ENCODE results near the gene GUK1.
"Not testable (repeated sequence)": the region's sequence is repeated elsewhere in the genome, so short reads cannot be mapped to it uniquely, and the experiment has no call there.

Gene GUK1

DNA sequence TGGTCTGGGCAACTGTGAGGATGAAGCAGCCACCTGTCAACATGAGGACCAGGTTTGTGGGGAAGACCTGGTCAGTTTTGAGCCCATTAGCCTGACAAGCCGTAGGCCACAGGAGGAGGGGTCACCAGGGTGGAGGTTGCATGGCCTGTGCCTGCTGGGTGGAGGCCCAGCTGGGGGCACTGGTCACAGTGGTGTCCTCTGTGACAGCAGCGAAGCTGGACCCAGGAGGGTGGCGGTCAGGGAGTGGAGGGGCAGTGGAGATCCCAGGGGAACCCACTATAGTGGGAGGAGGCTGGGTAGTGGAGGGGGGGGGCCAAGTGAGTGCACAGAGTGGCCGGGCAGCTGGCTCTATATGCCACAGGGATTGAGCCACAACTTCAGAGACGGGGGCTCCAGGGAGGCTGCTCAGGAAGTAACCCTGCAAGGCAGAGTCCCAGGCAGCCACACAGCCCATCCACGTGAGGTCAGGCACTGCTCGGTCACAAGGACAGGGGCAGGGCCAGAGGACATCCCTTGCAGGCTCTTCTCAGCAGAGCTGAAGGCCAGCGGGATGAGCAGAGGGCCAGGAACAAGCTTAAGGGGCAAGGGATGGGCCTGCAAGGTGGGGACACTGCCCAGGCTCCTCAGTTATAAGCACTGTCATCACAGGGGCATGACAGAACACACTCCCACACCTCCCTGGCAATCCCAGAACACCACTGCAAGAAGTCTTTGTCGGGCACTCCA, 34.6 kb upstream of the GUK1 start:
- DNase-seq: no peak

DNA sequence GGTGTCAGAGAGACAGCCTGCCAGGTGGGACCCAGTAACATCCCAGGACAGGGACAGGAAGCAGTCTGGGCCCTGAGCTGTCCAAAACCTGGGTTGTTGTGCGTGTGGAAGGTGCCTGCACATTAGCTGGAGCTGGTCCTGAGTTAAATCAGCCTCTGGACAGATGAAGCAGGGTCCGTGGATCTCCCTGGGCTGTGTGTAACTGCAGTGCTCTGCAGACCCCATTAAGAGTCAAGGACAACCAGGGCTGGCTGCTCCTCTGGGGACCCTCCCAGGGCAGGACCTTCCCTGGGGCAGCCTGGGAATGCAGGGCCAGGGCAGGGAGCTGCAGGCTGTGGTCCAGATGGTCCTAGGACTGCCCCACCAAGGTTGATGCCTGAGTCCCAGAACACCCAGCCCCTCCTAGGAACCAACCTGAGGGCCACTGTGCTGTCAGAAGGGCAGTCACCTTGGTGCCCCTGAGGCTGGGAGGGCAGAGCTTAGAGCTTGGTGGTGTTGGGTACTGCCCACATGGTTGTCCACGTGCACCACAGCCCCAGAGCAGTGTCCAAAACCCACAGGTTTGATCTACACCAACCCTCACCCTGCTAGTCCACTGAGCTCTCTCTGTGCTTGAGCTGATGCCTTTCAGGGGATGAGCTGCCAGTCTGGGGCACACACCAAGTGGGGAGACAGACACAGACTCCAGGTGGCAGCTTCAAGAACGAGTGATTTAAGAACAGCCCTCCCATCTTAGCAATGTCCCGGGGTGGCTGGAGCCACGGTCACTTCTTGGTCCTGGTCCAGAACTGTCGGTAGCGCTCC, 33.9 kb upstream of the GUK1 start:
- DNase-seq: no peak

DNA sequence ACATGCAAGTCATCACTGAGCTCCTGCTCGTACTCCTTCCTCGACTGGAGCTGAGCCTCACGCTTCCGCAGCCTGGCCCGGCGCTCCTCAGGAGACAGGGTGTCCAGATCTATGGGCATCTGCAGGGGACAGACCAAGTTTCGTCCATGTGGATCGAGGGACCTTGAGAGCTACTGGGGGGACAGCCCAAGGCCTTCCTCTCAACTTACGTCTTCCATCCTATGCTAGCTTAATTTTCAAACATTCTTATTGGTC, 33.4 kb upstream of the GUK1 start:
- no peak for DNase-seq

DNA sequence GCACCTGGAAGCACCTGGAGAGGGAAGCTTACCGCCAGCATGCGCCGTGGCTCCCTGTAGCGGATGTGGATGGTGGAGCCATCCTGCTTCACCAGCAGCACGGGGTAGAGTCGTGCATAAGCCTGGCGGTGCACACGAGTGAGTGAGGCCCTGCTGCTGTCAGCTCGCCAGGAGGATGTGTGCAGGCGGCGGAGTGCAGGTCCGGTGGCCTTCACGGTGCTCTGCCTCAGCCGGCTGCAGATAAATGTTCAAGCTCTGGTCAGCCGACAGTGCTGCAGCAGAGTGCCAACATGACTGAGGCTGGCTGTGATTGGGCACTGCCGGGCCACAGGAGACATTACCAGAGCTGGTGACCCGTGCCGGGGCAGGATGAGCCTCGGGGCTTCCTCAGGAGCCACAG, 32.4 kb upstream of the GUK1 start:
- DNase-seq: no peak

DNA sequence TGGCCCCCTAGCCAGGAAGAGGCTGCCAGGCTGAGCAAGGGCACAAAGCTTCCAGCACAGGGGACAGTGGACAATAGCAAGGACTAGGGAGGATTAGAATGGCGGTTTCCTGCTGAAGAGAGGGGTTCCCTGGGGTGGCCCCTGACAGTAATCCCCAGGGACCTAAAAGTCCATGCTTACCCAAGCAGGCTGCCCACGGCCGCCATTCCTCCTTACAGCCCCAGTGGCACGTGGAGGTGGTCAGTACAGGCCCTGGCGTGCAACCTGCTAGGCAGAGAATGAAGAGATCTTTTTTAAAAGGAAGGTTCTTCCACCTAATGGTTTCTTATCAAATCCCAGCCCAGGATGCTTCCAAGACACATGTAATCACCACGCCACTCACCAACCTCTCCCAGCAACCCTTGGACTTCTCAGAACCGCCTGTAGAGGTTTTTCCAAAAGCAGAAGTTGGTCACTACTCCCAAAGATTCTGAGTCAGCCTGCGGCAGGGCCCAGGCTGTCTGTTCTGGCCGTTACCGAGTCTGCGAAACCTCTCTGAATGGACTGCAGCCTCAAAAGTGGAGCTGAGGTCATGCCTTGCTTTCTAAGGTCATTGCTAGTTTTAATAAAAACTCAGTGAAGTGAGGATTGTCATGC, 31.9 kb upstream of the GUK1 start:
- no peak for DNase-seq

- no peak for DNase-seq
These were observed 31.4 kb upstream of the GUK1 start for GRCh38 chr1:228108742-228109072.

- DNase-seq: peak; percentile 99
These were observed 30.8 kb upstream of the GUK1 start, which contains the start of gene MRPL55 for GRCh38 chr1:228109073-228109961. Gene MRPL55 (minus strand): TSS chr1:228109299. CDS start chr1:228108260, 1,039 bp downstream.

DNA sequence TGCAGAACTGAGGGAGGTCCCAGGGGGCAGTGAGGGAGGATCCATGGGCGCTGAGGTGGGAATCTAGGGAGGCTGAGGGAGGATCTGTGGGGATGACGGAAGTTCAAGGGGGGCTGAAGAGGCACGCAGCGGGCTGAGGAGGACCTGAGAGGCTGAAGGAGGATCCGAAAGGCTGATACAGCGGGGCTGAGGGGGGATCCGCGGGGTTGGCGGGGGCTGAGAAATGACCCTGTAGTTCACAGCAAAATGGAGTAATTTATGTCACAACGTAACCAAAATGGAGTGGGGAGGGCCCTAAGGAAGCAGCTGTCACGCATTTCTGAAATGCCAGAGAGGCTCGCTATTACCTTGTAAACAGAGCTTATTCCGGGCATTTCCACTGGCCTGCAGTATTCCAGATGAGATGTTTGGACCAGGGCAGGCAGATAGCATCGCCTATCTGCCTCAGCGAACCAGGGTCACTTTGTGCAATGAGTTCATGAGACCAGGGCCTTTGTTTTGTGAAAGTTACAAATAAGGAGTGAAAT, 30.1 kb upstream of the GUK1 start:
- no peak for DNase-seq

DNA sequence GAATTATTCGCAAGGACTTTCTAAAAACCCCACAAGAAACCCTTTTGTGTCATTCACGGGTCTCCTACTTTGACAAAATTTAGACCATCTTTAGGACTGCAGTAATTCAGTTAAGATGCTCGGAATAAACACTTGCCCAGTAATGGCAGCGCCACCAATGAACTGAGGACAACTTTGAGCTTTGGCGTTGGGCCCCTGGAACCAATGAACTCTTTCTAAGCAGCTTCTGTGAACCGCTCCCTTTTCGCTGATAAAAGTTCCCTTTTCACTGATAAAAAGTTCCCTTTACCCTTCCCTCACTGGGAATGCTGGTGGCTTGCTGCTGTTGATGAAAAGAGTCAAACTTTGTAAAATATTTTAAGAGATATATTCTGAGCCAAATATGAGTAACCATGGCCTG, 29.5 kb upstream of the GUK1 start:
- no peak for DNase-seq

DNA sequence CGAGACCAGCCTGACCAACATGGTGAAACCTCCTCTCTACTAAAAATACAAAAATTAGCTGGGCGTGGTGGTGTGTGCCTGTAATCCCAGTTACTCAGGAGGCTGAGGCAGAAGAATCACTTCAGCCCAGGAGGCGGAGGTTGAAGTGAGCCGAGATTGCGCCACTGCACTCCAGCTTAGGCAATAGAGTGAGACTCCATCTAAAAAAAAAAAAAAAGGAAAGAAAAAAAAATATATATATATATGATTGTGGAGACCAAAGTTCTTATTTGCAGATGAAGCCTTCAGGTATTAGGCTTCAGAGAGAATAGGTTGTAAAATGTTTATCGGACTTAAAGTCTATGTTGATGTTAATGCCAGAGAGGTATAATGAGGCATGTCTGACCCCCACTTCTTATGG, 28.8 kb upstream of the GUK1 start:
- DNase-seq: not testable (repeated sequence)

DNA sequence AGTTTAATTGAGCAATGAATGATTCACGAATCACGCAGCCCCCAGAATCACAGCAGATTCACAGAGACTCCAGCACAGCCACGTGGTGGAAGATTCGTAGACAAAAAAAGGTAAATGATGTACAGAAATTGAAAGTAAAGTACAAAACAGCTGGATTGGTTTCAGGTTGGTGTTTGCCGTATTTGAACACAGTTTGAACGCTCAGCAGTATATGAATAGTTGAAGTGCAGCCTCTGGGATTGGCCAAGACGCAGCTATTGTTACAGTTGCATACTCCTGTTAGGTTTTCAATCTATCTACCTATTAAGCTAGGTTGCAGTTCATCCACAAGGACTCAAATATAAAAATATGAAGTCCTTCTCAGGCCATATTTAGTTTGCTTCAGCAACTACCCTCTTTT, 27.9 kb upstream of the GUK1 start:
- DNase-seq: no peak

GRCh38 chr1:228112617-228113016, 27.5 kb upstream of the GUK1 start:
- DNase-seq: no peak

- no peak for DNase-seq
These were observed 25.3 kb upstream of the GUK1 start for GRCh38 chr1:228114827-228115226.

- no peak for DNase-seq
These were observed 22.7 kb upstream of the GUK1 start for GRCh38 chr1:228117335-228117734.

GRCh38 chr1:228118040-228118439, 22.0 kb upstream of the GUK1 start:
- DNase-seq: no peak

DNA sequence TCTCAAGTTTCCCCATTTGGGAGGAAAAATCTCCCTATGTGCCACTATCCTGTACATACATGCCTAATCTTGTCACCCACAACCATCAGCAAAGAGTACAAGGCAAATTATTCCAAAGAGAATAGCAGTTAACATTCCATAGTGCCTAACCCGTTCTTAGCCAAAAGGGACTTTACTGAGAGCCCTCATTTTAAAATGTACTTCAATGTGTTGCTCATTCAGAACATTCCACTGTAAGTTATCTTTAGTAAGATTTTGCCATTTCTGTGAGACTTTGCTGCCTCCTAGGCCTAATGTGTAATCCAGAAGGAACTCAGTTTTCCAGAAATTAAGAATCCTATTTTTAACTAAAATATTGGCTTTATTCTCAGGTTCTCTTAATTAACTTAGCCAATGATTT, 19.7 kb upstream of the GUK1 start:
- no peak for DNase-seq

DNA sequence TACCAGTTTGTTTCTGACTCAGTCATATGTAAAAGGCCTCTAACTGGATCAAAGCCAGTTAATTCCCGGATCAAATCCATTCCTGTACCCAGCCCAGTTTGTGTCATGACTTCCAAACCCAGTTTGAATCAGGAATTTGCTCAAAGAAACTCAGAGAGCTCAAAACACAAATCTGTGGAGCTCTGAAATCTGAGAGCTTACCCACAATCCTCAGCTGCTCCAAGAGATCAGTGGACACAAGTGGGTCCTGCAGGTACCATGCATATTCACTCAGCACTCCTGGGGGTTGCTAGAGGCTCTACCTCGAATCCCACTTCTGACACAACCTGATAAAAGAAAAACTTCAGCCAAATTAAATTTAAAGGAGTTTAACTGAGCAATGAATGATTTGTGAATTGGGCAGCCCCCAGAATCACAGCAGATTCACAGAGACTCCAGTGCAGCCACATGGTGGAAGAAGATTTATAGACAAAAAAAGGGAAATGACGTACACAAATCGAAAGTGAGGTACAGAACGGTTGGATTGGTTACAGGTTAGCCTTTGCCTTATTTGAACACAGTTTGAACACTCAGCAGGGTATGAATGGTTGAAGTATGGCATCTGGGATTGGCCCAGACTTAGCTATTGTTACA, 19.1 kb upstream of the GUK1 start:
- no peak for DNase-seq

- no peak for DNase-seq
These were observed 17.1 kb upstream of the GUK1 start for GRCh38 chr1:228122921-228123441.

- DNase-seq: no peak
These were observed 16.6 kb upstream of the GUK1 start for GRCh38 chr1:228123505-228123904.

DNA sequence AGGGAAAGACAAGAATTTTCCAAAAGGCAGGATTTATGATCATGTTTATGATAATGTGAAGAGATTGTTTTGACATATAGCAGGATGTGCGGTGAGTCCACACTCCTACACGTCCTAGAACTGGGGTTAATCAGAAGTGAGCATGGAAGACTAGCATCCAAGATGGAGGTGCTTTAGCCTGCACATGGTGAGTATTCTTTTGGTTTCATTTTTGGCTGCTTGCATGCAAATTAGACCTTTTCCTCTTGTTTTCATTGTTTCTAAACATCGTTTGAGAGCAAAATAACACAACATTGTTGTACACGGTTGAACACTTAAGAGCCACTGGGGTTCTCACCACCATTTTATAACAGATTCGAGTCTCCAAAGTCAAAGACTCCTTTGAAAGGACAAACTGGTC, 14.9 kb upstream of the GUK1 start:
- DNase-seq: no peak

- DNase-seq: no peak
These were observed 8.3 kb upstream of the GUK1 start for GRCh38 chr1:228131766-228132165.

DNA sequence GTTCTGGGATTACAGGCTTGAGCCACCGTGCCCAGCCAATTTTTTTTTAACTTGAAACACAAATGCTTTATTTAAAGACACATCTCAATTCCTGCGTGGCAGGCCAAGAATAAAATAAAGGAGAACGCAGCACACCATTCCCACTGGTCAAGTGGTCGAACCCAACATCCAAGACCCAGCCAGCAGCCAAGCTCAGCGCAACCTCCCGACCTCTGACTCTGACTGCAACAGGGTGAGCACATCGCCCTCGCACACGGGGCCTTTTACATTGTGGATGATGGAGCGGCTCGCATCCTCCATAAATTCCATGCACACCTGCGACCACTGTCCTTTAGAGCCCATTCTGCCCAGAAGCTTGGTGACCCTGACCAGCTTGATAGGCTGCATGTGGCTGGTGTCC, 5.5 kb upstream of the GUK1 start:
- no peak for DNase-seq
